GM18867 (cell line): ENCODE results near the gene CES3.
A peak's percentile ranks its signal among the peaks of the same experiment; 100 is the strongest.
"Not testable (repeated sequence)": the region's sequence is repeated elsewhere in the genome, so short reads cannot be mapped to it uniquely, and the experiment has no call there.

ENCODE experiments used
- ATAC-seq: cut with Tn5 transposase; IDR thresholded peaks from one replicate; pipeline ENCODE4 v1.9.1; 2021; ENCODE audit warnings: mild to moderate bottlenecking, moderate library complexity; ENCODE audit not compliant: unreplicated experiment

The CES3 gene

GRCh38 chr16:66964049-66964448 is 3.0 kb downstream of the CES3 start:
- no peak for ATAC-seq

GRCh38 chr16:66968847-66969246 is 7.8 kb downstream of the CES3 start:
- ATAC-seq = no peak

GRCh38 chr16:66970775-66971720 is 10.0 kb downstream of the CES3 start:
- no peak for ATAC-seq

- ATAC-seq = no peak
Measured at GRCh38 chr16:66972983-66973382, 11.9 kb downstream of the CES3 start.

GRCh38 chr16:66973716-66974115 is 12.7 kb downstream of the CES3 start:
- ATAC-seq = no peak

GRCh38 chr16:66974156-66974931 is 13.3 kb downstream of the CES3 start:
- not testable (repeated sequence) for ATAC-seq

GRCh38 chr16:66974932-66975246 is 13.8 kb downstream of the CES3 start:
- ATAC-seq = not testable (repeated sequence)

- no peak for ATAC-seq
Measured at GRCh38 chr16:66975302-66975893, 14.3 kb downstream of the CES3 start.

GRCh38 chr16:66976746-66977145 is 15.7 kb downstream of the CES3 start:
- no peak for ATAC-seq

GRCh38 chr16:66977341-66978113 is 16.5 kb downstream of the CES3 start:
- ATAC-seq = peak; percentile 80

- ATAC-seq = no peak
Measured at GRCh38 chr16:66979011-66979717, 18.1 kb downstream of the CES3 start.

GRCh38 chr16:66983033-66983432 is 22.0 kb downstream of the CES3 start:
- no peak for ATAC-seq

GRCh38 chr16:66984892-66985311 is 23.8 kb downstream of the CES3 start:
- ATAC-seq = no peak

- no peak for ATAC-seq
Measured at GRCh38 chr16:66986559-66986958, 25.5 kb downstream of the CES3 start.

- no peak for ATAC-seq
Measured at GRCh38 chr16:66988197-66988788, 27.2 kb downstream of the CES3 start, which contains the start of gene CES4A. Gene CES4A (plus strand): TSS chr16:66988589. CDS start chr16:66988773, 184 bp downstream.

GRCh38 chr16:66991545-66992077 is 30.5 kb downstream of the CES3 start:
- no peak for ATAC-seq

GRCh38 chr16:66993558-66993957 is 32.5 kb downstream of the CES3 start:
- ATAC-seq = not testable (repeated sequence)

GRCh38 chr16:66996324-66996982 is 35.4 kb downstream of the CES3 start:
- no peak for ATAC-seq

- no peak for ATAC-seq
Measured at GRCh38 chr16:66996983-66997358, 35.9 kb downstream of the CES3 start.
